Rectal smooth muscle tissue (tissue), 1 donor: Measurements from ENCODE around the gene UQCR11.
A peak's percentile ranks its signal among the peaks of the same experiment; 100 is the strongest.

Experiments used
- H3K27ac ChIP-seq: one replicate; pipeline ENCODE4 v1.7.0; 2013; ENCODE audit warnings: low read depth, low read length, inconsistent platforms
- H3K27me3 ChIP-seq: one replicate; pipeline ENCODE4 v1.7.0; 2013; ENCODE audit warnings: low read length; ENCODE audit not compliant: control insufficient read depth, insufficient read depth
- H3K36me3 ChIP-seq: one replicate; pipeline ENCODE4 v1.7.0; 2013; ENCODE audit warnings: low read length; ENCODE audit not compliant: control insufficient read depth, insufficient read depth
- H3K4me1 ChIP-seq: one replicate; pipeline ENCODE4 v1.7.0; 2013; ENCODE audit warnings: low read length; ENCODE audit not compliant: control insufficient read depth, insufficient read depth
- H3K4me3 ChIP-seq: one replicate; pipeline ENCODE4 v1.7.0; 2013; ENCODE audit warnings: low read length
- H3K9ac ChIP-seq: one replicate; pipeline ENCODE4 v1.7.0; 2013; ENCODE audit warnings: low read length

UQCR11 gene

GRCh38 chr19:1619094-1619439 is 13.8 kb upstream of the UQCR11 start:
- Histone ChIP-seq H3K27me3 (no peaks in the 10 kb centered on the region), H3K27ac (no peak overlapping the region), H3K36me3 (peaks cover 26% of the 10 kb centered on the region), H3K9ac (no peak overlapping the region), H3K4me3 (no peak overlapping the region), H3K4me1 (peaks cover 16% of the 10 kb centered on the region)

GRCh38 chr19:1618157-1619093 is 13.2 kb upstream of the UQCR11 start:
- peaks cover 26% of the 10 kb centered on the region for H3K36me3 ChIP-seq
- H3K9ac ChIP-seq = no peak overlapping the region
- no peak overlapping the region for H3K4me3 ChIP-seq
- no peaks in the 10 kb centered on the region for H3K27me3 ChIP-seq
- peak overlapping the region; percentile 69 for H3K27ac ChIP-seq
- peaks cover 16% of the 10 kb centered on the region for H3K4me1 ChIP-seq

- Histone ChIP-seq H3K36me3 (peaks cover 40% of the 10 kb centered on the region), H3K4me1 (peaks cover 16% of the 10 kb centered on the region), H3K27me3 (no peaks in the 10 kb centered on the region), H3K27ac (peak overlapping the region; percentile 69), H3K4me3 (no peak overlapping the region), H3K9ac (no peak overlapping the region)
These were observed 11.6 kb upstream of the UQCR11 start for GRCh38 chr19:1616875-1617274.

GRCh38 chr19:1616396-1616795 is 11.1 kb upstream of the UQCR11 start:
- Histone ChIP-seq H3K9ac (no peak overlapping the region), H3K27me3 (no peaks in the 10 kb centered on the region), H3K27ac (peak overlapping the region; percentile 69), H3K4me1 (peaks cover 16% of the 10 kb centered on the region), H3K36me3 (peaks cover 40% of the 10 kb centered on the region), H3K4me3 (no peak overlapping the region)

- Histone ChIP-seq H3K9ac (no peak overlapping the region), H3K27me3 (no peaks in the 10 kb centered on the region), H3K4me1 (peaks cover 16% of the 10 kb centered on the region), H3K36me3 (peaks cover 42% of the 10 kb centered on the region), H3K27ac (no peak overlapping the region), H3K4me3 (no peak overlapping the region)
These were observed 10.0 kb upstream of the UQCR11 start for GRCh38 chr19:1615156-1615765.

- Histone ChIP-seq H3K27ac (no peak overlapping the region), H3K27me3 (no peaks in the 10 kb centered on the region), H3K4me1 (peaks cover 16% of the 10 kb centered on the region), H3K9ac (no peak overlapping the region), H3K36me3 (peaks cover 38% of the 10 kb centered on the region), H3K4me3 (no peak overlapping the region)
These were observed 8.7 kb upstream of the UQCR11 start for GRCh38 chr19:1613808-1614570.

GRCh38 chr19:1613146-1613545 is 7.9 kb upstream of the UQCR11 start:
- Histone ChIP-seq H3K4me1 (peaks cover 13% of the 10 kb centered on the region), H3K36me3 (peaks cover 38% of the 10 kb centered on the region), H3K27me3 (no peaks in the 10 kb centered on the region), H3K27ac (no peak overlapping the region), H3K4me3 (no peak overlapping the region), H3K9ac (no peak overlapping the region)

- H3K36me3 ChIP-seq = peaks cover 38% of the 10 kb centered on the region
- H3K27me3 ChIP-seq = no peaks in the 10 kb centered on the region
- no peak overlapping the region for H3K4me3 ChIP-seq
- no peak overlapping the region for H3K27ac ChIP-seq
- H3K9ac ChIP-seq = no peak overlapping the region
- peaks cover 7% of the 10 kb centered on the region for H3K4me1 ChIP-seq
These were observed 7.1 kb upstream of the UQCR11 start for GRCh38 chr19:1612114-1613086.

GRCh38 chr19:1611353-1611752 is 6.1 kb upstream of the UQCR11 start:
- peaks cover under 1% of the 10 kb centered on the region for H3K4me1 ChIP-seq
- H3K36me3 ChIP-seq = peaks cover 35% of the 10 kb centered on the region
- no peaks in the 10 kb centered on the region for H3K27me3 ChIP-seq
- no peak overlapping the region for H3K27ac ChIP-seq
- no peak overlapping the region for H3K9ac ChIP-seq
- no peak overlapping the region for H3K4me3 ChIP-seq

- Histone ChIP-seq H3K4me1 (peaks cover 5% of the 10 kb centered on the region), H3K27ac (no peak overlapping the region), H3K36me3 (peaks cover 32% of the 10 kb centered on the region), H3K27me3 (no peaks in the 10 kb centered on the region), H3K9ac (no peak overlapping the region), H3K4me3 (no peak overlapping the region)
These were observed 5.3 kb upstream of the UQCR11 start for GRCh38 chr19:1610579-1610978.

GRCh38 chr19:1609680-1610474 is 4.6 kb upstream of the UQCR11 start:
- Histone ChIP-seq H3K4me1 (peaks cover 5% of the 10 kb centered on the region), H3K9ac (no peak overlapping the region), H3K27me3 (no peaks in the 10 kb centered on the region), H3K27ac (no peak overlapping the region), H3K36me3 (peaks cover 27% of the 10 kb centered on the region), H3K4me3 (no peak overlapping the region)
